Brain microvascular endothelial cell (primary cell): Measurements from ENCODE around the gene CLTA.

Experiments used
- DNase-seq: peaks from one replicate; pipeline ENCODE4 v3.0.0-alpha.2; 2020
- H3K27ac ChIP-seq: fragments of 250-450 bp; sonication (Bioruptor Pico); 2 replicates; pipeline ENCODE4 v1.5.1; 2020; ENCODE audit warnings: mild to moderate bottlenecking, moderate library complexity
- H3K27me3 ChIP-seq: fragments of 250-450 bp; sonication (Bioruptor Pico); replicated peaks from 2 replicates; pipeline ENCODE4 v1.5.1; 2020; ENCODE audit warnings: mild to moderate bottlenecking
- H3K36me3 ChIP-seq: fragments of 250-450 bp; sonication (Bioruptor Pico); replicated peaks from 2 replicates; pipeline ENCODE4 v1.5.1; 2020; ENCODE audit warnings: mild to moderate bottlenecking
- H3K4me3 ChIP-seq: 2 replicates; pipeline ENCODE4 v1.5.1; 2011; ENCODE audit warnings: low read depth, mild to moderate bottlenecking, control low read depth, low read length, moderate library complexity
- in situ Hi-C: cut with HindIII; loops from 2 replicates; pipeline ENCODE4 v1.10.0; 2017; ENCODE audit warnings: low sequenced_read_pairs, low pct_ligation_motif_present
- TF ChIP-seq, protein P1 (sequence below): IDR thresholded peaks from 2 replicates; pipeline ENCODE4 v1.5.1; 2011; ENCODE audit warnings: low read depth, mild to moderate bottlenecking, moderate library complexity, low read length, control low read depth, inconsistent platforms; ENCODE audit errors: missing control alignments

Gene CLTA

DNA sequence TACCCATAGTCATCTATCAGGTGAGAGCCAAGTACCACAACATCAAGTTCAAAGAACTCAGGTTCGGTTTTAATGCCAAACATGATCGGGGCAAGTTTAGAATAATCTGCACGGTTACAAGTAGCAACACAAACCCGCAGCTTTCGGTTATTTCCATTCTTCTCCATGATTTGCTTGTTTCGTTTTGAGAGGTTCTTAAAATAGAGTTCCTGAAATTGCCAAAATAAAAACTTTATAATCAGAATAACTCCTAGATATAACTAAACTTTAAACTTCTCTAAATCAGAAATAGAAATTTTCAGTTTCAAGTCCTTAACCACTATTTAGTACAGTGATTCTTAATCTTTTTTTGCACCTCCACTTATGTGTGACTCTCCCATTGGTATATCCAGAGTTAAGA is 58.5 kb downstream of the CLTA start:
- no peak for DNase-seq
- H3K36me3 ChIP-seq = peaks cover 4% of the 10 kb centered on the region
- in situ Hi-C loops = no loop called here
- TF ChIP-seq, protein P1, sequence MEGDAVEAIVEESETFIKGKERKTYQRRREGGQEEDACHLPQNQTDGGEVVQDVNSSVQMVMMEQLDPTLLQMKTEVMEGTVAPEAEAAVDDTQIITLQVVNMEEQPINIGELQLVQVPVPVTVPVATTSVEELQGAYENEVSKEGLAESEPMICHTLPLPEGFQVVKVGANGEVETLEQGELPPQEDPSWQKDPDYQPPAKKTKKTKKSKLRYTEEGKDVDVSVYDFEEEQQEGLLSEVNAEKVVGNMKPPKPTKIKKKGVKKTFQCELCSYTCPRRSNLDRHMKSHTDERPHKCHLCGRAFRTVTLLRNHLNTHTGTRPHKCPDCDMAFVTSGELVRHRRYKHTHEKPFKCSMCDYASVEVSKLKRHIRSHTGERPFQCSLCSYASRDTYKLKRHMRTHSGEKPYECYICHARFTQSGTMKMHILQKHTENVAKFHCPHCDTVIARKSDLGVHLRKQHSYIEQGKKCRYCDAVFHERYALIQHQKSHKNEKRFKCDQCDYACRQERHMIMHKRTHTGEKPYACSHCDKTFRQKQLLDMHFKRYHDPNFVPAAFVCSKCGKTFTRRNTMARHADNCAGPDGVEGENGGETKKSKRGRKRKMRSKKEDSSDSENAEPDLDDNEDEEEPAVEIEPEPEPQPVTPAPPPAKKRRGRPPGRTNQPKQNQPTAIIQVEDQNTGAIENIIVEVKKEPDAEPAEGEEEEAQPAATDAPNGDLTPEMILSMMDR = no peak
- no peaks in the 10 kb centered on the region for H3K27me3 ChIP-seq
- no peak overlapping the region for H3K27ac ChIP-seq
- H3K4me3 ChIP-seq = no peak overlapping the region

DNA sequence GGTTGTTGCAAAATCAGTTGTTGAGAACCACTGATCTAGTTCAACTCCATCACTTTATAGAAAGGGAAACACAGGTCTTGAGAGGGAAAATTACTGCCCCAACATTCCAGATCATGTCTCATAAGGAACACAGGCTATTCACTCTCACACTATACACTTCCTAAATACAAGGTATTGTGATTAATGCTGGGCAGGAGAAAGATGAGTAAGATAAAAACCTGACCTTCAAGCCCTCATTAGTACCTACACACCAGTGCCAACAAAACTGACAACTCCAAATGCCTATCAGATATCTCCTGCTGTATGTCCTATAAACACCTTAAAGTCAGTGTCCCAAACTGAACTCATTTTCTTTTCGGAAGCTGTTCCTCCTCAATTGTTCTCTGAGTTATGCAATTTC is 59.4 kb downstream of the CLTA start:
- H3K27ac ChIP-seq = no peak overlapping the region
- DNase-seq = no peak
- TF ChIP-seq, protein P1 = no peak
- H3K36me3 ChIP-seq = peaks cover 4% of the 10 kb centered on the region
- in situ Hi-C loops = no loop called here
- H3K4me3 ChIP-seq = no peak overlapping the region
- no peaks in the 10 kb centered on the region for H3K27me3 ChIP-seq

- no peaks in the 10 kb centered on the region for H3K36me3 ChIP-seq
- H3K27me3 ChIP-seq = no peaks in the 10 kb centered on the region
- DNase-seq = no peak
- TF ChIP-seq, protein P1 = no peak
- no peak overlapping the region for H3K27ac ChIP-seq
- no peak overlapping the region for H3K4me3 ChIP-seq
- in situ Hi-C loops = no loop called here
Measured at GRCh38 chr9:36251428-36251827, 60.7 kb downstream of the CLTA start.

DNA sequence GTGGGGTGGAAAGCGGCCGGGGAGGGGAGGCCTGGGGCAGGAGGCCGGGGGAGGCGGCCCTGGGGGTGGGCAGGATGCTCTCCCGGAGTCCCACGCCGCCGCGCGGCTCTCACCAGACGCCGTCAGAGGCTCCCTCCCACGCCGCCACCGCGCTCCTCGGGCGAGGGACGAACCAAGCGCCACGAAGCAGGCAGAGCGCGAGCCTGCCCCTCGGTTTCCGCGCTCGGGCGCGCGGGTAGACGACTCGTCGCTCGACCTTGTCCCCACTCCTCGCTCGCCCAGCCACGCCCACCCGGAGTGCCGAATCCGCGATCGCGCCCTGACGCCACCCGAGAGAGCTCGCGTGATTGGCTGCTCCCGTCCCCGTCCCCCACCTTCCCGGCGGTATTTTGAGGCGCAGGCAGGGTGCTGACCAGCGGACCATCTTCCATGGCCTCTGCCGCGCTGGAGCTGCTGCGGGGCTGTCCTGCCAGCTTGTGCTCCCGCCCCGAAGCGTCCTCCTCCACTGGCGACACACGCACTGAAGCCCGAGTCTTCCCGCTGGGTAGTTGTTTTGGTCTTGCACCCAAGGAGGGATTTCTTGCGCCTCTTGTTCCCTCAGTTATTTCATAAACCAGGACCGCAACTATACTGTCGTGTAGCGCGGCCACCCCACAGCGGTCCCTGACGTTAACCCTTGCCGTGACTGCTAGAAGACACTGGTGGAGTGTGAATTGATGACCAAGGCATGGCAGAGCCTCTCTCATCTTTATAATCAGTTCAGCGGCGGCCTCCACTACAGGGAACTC is 67.7 kb downstream of the CLTA start, which contains the start of gene GNE:
Gene GNE, minus strand, starts transcription at position 241 of the 788 bp plus-strand sequence. CDS start 9,093 bp downstream, outside the sequence.
- peak within 1 kb of the TSS; percentile 84 for H3K27ac ChIP-seq
- peak; percentile 94 for DNase-seq
- no peaks in the 10 kb centered on the region for H3K27me3 ChIP-seq
- TF ChIP-seq, protein P1 = no peak
- no peaks in the 10 kb centered on the region for H3K36me3 ChIP-seq
- H3K4me3 ChIP-seq = peak within 1 kb of the TSS; percentile 79
- in situ Hi-C loops = no loop called here

GRCh38 chr9:36258996-36259533 is 68.3 kb downstream of the CLTA start:
- H3K27me3 ChIP-seq = no peaks in the 10 kb centered on the region
- H3K27ac ChIP-seq = peak overlapping the region; percentile 84
- no peaks in the 10 kb centered on the region for H3K36me3 ChIP-seq
- H3K4me3 ChIP-seq = peak overlapping the region; percentile 79
- DNase-seq = no peak
- TF ChIP-seq, protein P1 = no peak
- in situ Hi-C loops = no loop called here
